ENCODE data around the gene STEAP3.

The STEAP3 gene, protein sequence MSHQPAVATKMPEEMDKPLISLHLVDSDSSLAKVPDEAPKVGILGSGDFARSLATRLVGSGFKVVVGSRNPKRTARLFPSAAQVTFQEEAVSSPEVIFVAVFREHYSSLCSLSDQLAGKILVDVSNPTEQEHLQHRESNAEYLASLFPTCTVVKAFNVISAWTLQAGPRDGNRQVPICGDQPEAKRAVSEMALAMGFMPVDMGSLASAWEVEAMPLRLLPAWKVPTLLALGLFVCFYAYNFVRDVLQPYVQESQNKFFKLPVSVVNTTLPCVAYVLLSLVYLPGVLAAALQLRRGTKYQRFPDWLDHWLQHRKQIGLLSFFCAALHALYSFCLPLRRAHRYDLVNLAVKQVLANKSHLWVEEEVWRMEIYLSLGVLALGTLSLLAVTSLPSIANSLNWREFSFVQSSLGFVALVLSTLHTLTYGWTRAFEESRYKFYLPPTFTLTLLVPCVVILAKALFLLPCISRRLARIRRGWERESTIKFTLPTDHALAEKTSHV

DNA sequence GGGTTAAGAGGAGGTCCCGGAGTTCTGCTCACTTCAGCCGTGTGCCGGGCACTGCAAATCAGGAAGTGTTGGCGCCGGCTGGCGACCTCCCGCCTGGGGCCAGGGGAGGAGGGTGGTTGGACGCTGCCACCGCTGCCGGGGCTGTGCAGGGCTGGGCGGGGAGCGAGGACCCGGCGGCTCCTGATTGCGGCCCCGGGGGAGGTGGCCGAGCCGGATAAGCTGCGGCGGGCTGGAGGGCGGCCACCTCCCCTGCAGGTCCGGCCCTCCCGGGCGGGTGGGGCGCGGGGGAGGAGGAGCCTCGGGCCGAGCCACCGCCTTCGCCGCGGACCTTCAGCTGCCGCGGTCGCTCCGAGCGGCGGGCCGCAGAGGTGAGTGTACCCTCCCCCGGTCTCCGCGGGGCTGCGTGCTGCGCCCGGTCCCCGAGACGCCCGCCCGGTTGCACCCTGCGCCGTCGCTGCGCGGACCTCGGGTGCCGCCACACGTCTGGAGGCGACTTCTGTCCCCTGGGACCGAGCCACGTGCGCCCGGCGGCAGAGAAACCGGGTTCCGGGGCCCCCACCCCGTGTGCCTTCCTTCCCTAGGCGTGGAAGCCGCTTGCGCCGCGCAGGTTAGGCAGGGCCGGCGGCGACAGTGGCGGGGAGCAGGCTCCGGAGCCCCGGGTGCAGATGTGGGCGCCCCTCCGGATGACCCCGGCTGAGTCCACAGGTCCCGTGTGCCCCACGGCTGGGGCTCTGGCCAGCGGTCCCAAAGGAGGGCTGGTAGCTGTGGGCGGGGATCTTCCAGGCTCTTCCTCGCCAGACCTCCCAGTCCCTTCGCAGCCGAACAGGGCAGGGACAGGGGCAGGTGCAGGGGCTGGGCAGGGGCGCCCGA lies at the start of gene STEAP3:
TSS of gene STEAP3 (plus strand) at position 314 of the 870 bp plus-strand sequence. CDS start 7,179 bp downstream, outside the sequence.
- peak in 1 of 2 donors; percentile 67 for DNase-seq

DNA sequence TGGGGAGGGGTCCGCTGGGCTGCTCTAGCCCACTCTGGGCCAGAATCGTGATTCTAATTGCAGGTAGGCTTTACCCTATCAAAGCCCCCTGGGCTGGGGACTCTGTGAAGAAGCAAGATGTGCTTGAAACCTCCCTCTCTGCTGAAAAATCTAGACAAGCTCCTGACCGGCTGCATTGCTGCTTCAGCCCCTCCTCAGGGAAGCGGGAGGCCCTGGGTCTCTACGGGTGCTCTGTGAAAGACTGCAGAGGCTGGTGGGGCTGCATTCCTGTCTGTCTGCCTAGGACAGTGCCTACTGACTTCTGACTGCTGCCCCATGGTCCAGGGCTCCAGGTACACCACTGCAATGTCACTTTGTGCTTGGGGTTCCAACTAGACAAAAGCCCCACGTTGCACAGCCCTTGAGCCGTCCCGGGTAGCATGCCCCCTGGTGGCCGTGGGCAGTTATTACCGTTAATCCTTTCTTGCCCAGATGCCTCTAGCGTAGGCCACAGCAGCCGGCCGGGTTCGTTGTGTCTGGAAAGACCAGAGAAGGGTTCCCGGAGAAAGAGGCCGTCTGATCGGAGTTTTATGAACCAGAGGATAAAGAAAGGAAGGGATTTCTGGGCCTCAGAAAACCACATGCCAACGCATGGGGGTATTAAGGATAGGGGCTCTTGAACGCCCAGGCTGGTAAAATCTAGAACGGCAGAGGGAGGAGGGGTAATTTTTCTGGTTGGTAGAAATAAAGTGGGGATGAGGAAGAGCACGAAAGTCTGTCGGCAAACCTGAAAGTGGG lies 49.2 kb upstream of the STEAP3 start:
- DNase-seq = peak in 1 of 2 donors; percentile 28

DNA sequence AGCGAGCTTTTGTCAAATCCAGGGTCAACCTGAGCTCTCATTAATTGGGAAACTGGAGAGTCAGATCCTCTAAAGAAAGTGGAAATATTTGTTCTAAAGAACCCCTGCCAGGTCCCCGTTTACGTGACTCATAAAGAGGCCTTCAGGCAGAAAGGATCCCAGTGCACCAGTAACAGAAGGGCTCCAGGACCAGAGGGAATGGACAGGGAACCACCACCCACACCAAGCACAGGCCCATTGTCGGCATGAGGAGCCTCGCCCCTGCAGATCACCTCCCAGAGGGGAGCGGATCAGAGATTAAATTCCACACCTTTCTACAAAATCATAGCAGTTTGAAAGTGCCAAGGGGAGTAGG lies 48.7 kb upstream of the STEAP3 start:
- no peak for DNase-seq

DNA sequence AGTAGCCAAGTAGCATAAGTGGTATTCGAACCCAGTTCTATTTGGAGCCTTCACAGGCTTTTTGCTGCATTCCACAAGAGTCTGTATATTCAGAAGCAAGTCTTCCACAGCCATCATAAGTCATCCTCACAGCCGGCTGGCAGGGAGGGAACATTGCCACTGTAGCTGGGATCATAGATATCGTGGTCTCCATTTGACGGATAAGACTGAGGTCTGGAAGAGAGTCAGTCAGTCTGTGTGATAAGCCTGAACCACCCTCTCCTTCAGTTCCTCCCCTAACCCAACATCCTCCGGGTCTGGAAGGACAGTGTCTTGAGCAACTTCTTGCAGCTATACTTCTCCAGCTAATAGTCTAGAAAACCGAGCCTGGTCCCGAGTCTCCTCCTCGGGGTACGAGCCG lies 48.1 kb upstream of the STEAP3 start:
- DNase-seq = no peak

DNA sequence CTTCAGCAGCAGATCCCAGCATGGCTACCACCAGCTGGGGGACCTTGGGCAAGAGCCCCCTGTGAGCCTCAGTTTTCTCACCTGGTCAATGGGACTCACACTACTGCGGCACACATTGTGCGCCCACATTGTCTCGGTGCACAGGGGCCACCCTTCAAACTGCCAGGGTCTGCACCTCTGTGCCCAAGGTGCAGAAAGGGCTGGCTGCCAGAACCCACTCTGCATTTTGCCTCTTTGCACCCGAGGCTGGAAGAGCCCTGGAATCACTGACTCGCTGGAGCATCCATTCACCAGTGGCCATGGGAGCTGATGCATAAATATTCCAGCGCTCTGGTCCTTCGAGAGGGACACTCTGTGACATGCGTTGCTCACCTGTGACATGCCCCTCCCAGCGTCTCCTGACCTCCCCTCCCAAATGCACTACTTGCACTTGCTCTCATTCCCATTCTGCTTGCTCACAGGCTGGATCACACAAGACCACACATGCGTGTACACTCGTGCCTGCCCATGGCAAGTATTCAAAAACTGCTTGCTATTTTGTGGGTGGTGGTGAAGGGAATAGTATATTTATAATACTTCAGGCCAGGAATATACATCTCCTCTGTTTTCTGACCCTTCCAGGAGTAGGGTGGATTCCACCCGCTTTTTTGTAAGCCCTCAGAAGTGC lies 46.3 kb upstream of the STEAP3 start:
- DNase-seq = no peak

DNA sequence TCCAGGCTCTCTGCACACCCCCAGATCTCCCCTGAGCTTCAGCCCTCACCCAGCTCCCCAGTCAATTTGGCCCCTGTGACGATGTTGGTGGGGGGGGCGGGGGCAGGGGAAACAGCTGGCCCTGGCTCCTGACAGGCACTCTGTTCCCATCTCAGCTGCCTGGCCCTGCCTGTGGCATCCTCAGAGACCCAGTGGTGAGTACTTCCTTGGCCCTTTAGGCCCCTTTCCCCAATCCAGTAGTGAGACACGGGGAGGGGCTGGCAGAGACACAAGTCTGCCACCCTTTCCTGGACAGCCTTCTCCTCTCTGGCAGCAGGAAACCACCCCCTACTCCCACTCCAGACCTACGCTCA lies 45.8 kb upstream of the STEAP3 start:
- DNase-seq = no peak

DNA sequence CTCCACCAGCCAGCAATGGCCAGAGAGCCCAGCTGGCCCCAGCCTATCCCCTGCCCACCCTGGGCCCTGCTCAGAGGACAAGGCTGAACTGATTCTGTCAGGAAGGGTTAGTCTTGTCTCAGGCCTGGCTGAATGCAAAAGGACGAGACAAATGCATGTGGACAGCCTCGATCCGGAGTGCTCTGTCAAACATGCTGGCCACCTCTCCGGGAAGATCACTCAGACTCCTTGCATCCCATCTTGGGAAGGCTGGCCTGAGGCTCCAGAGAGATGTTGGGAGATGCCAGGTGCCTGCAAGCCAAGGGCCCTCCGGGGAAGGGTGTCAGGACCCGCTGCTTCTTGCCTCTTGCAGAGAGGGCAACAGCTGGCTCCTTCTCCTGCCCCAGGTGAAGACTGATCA lies 44.9 kb upstream of the STEAP3 start:
- DNase-seq = no peak

DNA sequence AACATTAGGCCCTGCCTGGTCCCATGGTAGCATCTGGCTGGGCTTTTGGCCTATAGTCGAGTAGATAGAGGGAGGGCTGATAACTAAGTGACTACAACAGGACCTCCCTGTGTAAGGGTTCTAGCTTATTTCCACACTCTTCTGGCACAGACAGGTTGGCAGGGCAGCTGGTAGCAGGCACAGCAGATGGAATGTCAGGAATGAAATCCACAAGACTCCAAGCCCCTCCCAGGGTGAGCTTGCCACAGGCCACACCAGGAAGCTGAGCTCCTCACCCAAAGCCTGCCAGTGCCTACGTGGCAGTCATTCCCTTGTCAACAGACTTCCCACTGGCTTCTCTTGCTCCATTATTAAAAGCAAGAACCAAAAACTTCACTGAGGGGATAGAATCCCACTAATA lies 44.4 kb upstream of the STEAP3 start:
- DNase-seq = no peak

DNA sequence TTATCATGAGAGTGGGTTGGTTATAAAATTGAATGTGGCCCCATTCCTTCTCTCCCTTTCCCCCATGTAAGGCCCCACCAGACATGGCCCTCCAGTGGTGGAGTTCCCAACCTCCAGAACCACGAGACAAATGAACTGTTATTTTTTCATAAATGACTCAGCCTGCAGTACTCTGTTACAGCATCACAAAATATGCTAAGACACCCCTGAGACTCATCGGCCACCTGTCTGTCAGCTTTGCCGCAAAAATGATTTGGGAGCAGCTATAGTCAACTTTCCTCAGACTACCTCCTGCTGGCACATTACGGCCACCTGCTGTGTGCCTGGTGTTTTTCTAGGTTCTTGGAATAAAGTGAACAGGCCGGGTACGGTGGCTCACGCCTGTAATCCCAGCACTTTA lies 43.6 kb upstream of the STEAP3 start:
- no peak for DNase-seq

DNA sequence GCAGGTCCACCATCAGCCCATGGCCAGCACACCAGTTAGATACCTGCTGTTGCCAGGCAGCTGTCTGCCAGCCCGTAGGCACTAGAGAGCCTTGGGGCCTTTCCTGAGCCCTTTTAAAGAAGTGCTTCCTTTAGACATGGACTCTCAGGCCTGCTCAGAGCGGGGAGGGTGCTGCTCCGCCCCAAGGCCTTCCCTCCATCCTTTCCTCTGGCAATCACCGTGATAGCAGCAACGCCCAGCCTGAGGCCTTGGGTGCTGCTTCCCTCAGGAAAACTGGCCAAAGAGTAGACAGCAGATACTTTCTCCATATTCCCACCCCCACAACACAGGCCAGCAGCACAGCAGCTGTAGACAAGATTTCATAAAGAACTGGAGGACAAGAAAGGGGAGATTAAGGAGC lies 42.7 kb upstream of the STEAP3 start:
- no peak for DNase-seq

DNA sequence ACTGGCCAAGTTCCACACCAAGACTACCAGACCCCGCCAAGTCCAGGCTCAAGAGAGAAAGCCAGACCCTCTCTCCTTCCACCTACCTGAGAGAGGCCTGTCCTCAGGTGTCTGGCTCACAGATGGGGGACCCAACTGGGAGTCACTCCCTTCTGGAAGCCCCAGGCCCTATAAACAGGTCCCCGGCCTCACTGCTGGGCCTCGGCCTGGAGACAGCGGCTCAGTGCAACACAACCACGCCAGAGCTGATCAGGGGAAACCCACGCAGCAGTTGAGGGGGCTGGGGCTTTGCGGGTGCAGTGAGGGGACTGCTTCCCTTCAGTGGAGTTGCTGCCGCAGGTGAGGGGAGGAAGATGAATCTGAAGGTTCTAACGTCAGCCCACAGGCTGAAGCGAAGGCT lies 42.2 kb upstream of the STEAP3 start:
- no peak for DNase-seq

DNA sequence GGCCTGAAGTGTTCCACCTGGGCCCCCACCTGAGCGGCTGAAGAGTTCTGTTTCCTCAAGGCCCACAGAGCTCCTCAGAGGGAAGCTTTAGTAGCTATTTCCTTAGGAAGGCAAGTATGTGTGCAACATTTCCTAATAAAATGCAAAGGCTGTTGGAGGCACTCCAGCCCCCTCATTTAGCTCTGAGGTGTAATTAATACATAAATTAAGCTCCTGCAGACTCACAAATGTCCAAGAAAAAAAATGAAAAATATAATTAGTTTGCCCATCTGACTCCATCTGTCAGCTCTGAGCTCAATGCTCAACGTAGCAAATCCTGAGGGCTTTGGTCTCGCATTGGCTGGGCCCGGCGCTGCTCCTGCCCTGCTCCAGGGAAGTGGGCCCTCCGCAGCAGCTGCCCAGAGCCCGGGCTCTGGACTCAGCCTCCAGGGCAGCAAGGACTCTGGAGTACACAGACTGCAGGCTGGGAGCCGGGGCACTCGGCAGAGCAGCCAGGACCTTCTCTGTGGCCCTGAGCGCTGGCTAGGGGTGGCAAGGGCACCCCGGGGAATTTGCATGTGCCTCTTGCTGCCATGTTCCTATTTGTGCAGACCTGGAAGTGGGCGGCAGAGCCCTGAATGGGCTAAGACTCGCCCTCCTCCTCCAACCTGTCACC lies 41.7 kb upstream of the STEAP3 start:
- no peak for DNase-seq

DNA sequence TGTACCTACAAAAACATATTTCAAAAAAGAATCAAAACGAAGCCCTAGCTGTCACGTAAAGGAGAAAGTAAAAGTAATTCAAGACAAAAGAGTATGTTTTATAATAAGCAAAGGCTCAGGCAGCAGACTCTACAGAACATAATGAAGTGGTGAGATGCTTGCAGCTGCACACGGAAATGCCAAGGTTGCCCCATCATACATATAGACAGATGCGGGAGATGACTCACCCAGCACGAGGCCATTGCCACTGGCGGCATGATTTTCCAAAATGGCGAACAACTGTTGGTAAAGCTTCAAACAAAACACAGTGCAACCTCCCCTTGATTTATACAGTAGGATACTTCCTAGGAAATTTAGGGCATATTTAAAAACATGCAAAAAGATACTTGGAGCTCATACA lies 39.1 kb upstream of the STEAP3 start:
- no peak for DNase-seq

DNA sequence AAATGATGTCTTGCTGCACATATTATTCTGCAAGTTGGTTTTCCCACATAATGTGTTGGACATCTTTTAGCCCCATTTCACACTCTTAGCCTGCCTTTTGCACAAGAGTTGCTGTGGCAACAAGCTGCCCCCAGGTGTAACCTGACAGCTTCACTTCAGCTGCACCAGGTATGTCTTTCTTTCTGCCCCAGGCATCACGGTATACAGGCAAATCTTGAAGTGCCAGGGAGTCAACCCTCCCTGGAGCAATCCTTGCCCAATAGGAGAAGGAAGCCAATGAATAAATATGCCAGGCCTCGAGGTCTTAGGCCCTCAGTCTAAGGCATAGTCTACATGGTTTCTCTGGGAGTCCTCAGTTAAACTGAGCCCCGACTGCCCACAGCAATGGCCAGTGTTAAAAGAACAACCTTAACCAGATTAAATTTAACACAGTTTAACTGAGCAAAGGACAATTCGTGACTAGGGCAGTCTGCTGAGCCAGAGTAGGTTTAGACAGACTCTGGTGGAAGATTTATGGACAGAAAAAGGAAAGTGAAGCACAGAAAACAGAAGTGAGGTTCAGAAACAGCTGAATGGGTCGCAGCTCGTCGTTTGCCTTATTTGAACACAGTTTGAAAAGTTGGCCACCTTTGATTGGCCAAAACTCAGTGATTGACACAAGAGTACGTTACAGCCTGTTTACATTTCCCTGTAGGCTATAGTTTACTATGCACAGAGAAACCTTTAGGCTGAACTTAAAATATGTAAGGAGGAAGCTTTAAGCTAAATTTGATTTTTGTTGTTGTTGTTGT lies 33.1 kb upstream of the STEAP3 start:
- no peak for DNase-seq

DNA sequence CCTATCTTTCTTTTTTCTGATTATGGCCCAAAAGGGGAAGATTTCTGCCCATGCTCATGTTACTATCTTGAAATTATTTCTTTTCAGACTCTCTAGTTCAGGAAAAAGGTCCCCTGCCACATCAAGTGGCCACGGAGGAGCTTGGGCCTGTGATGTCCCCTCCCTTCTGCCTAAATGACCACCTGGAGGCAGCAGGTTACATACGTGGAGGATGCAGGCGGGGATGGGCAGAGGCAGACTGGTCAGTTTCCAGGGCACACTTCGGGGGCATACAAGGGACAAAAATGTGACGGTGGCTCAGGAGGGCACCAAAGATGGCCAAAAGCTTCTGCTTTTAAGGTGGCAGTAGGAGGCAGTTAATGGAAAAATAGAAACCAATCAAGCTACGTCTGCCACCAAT lies 30.7 kb upstream of the STEAP3 start:
- DNase-seq = no peak

DNA sequence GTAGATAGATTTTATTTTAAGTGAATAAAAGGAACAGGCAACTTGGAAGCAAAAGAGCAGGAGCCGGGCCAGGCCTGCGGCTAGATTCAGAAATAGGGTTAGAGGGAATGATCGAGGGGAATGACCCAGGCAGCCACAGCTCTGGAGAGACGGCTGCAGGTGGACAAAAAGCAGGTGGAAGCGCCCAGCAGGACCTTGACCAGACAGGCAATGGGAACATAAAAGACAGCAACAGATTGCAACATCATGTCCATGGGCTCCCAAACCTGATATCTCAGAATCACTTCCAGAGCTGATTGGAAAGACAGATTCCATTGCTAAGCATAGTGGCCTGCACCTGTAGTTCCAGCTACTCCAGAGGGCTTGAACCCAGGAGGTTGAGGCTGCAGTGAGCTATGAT lies 28.6 kb upstream of the STEAP3 start:
- DNase-seq = no peak

DNA sequence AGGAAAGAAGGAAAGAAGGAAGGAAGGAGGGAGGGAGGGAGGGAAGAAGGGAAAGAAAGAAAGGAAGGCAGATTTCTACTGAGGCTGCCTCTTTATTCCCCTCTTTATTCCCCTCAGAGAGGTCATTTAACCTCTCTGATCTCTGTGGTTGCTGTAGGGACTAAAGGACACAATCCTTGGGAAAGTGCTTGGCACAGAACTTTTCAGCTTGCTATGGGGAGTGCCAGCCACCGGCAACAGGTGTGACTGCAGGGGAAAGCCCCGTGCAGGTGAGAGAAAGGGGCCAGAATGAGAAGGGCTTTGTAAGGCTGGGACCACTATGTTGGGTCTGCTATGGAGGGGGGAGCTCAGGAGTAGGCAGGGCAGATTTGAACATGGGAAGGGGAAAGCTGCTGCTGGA lies 27.7 kb upstream of the STEAP3 start:
- no peak for DNase-seq

DNA sequence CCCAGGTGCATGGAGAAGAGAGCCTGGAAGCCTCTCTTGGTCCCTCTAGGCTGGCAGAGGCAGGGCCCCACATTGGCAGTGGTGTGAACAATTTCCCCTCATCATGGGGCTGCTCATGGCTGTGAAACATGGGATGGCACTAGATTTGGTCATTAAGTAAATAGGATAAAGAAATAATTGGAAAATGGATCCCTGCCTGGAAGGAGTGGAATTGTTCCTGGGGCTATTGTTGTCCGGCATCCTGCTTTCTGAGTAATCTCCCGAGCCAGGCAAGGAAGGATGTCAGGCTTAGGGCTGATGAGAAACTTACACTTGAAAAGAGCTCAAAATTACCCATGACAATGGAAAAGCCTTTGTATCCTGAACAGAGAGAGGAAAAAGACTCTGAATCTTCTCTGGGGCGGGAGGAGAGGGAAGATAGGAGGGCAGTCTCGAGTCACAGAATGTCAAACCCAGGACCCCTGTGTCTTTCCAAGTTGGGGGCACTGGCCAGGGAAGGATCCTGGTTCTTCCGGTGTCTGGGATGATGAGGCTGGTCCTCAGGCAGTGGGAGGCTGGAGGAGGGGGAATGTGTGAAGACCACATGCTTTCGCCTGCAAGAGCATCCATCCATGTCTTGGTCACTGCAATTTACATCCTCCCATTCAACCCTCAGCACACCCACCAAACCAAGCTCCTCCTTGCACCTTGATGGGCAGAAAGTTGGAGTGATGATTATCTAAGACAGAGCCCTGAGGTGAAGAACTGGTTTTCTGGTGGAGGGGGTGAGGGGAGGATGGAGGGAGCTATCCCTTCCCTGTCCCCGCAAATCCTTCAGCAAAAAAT lies 27.1 kb upstream of the STEAP3 start:
- no peak for DNase-seq

DNA sequence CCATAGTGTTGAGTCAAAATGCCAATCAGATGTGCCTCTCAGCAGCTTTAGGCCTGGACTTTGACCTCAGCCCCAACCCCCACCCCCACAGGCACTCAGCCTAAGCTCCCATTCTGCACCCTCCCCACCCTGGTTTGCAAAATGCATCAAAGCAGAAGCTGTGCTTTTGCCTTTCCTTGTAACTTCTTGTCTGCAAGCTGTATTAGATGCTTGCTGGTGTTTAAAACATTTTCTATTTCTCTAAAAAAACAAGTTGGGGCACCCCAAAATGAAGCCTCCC lies 26.6 kb upstream of the STEAP3 start:
- DNase-seq = no peak

DNA sequence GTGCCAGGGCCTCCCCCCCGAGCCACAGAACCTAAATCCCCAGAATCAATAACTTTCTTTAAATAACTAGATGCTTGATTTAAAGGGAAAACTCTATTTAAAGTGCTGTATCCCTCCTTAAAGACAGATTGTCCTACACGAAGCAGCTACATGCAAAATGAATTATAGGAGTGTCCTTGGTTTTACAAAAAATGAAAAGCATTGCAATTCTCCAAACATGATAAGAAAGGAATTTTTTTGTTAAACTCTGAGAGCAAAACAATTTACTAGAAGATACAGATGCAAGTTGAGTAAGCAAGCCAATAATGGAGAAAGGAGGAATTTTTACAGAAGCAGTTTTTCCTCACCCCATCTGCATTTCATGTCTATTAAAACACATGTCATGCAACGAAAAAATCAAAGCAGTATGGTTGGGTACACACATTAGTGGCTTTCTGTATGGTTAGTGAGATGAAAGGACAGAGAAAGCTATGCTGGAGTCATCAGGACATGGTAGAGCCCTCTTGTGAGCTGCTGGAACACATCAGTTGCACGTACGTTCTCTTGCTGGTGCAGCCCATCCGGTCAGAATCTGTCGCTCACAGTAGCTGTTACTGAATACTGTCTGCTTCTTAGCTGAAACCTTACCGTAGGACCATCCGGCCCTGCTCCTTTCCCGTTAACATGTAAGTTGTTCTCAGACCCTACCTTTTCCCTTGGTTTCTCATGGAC lies 25.9 kb upstream of the STEAP3 start:
- no peak for DNase-seq

Data from bone marrow (tissue), 2 donors.